Colonic mucosa (tissue), 4 donors: ENCODE data around the gene ARID5B. TPM values are rescaled to one million over a fixed set of nuclear protein-coding genes. Genes with fewer than 3 reads are reported as not detected.
A peak's percentile ranks its signal among the peaks of the same experiment; 100 is the strongest.
"Not testable (repeated sequence)": the region's sequence is repeated elsewhere in the genome, so short reads cannot be mapped to it uniquely, and the experiment has no call there.

Experiments used
- DNase-seq: peaks from one replicate; pipeline ENCODE4 v3.0.0-alpha.2; 2020
- H3K27ac ChIP-seq: fragments of 200-600 bp; one replicate; pipeline ENCODE4 v1.8.0; 2021
- H3K27me3 ChIP-seq: fragments of 200-600 bp; one replicate; pipeline ENCODE4 v1.8.0; 2021
- H3K36me3 ChIP-seq: fragments of 200-600 bp; one replicate; pipeline ENCODE4 v1.8.0; 2021
- H3K4me1 ChIP-seq: fragments of 200-600 bp; one replicate; pipeline ENCODE4 v1.8.0; 2021; ENCODE audit warnings: mild to moderate bottlenecking
- H3K4me3 ChIP-seq: fragments of 200-600 bp; one replicate; pipeline ENCODE4 v1.8.0; 2021
- H3K9ac ChIP-seq, 2 donors: one replicate each; pipeline ENCODE4 v1.7.0; 2013; ENCODE audit warnings: control low read depth in 2 of 2, low read depth in 2 of 2, low read length in 2 of 2
- H3K9me3 ChIP-seq: fragments of 200-600 bp; one replicate; pipeline ENCODE4 v1.8.0; 2021
- intact Hi-C: fragments of 100-400 bp; cut with DNase I; formaldehyde crosslinking; loops from one replicate; pipeline ENCODE4 v1.14.1; 2022
- total RNA-seq, 2 donors: library from RNA; stranded (reverse); fragmentation: NEBNext Ultra II Directional in 1 of 2; extraction: Animal tissue kit (Norgen Biotek cat#: 25700) in 1 of 2; gene quantifications; one replicate each; pipeline ENCODE4 v1.2.1, GENCODE V29; 2021
- TF ChIP-seq, protein P1 (sequence below): fragments of 200-600 bp; IDR thresholded peaks from one replicate; pipeline ENCODE4 v1.8.0; 2022; ENCODE audit warnings: antibody characterized with exemption, mild to moderate bottlenecking
- donor health status: healthy.
- donor health status: DM: no; HTN: no; CAD: no.
- donor health status: DM: no; HTN: no; CAD: no.

The ARID5B gene
- total RNA-seq, 2 donors from 2014 or later, result 18.8 to 27.2 TPM

DNA sequence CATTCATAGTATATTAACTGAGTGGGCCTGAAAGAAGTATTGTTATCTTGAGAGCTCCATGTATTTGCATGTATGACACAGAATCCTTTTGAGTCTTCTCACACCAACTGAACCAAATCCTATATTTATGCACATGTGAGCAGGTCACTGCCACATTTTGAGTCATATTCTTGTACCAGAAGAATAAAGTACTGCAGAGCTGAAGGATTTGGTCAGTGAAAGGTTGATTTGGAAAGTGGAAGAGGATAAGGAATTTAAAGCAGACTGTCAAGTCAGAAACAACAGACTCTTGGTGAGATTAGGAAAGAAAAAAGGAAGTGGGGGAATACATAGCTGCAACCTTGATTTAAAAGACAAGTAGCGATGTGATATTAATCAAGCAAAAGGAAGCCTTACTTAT is 121.8 kb downstream of the ARID5B start:
- no peaks in the 10 kb centered on the region for H3K4me1 ChIP-seq
- no peak for DNase-seq
- no peak overlapping the region for H3K27ac ChIP-seq
- H3K4me3 ChIP-seq, result no peak overlapping the region
- TF ChIP-seq, protein P1, sequence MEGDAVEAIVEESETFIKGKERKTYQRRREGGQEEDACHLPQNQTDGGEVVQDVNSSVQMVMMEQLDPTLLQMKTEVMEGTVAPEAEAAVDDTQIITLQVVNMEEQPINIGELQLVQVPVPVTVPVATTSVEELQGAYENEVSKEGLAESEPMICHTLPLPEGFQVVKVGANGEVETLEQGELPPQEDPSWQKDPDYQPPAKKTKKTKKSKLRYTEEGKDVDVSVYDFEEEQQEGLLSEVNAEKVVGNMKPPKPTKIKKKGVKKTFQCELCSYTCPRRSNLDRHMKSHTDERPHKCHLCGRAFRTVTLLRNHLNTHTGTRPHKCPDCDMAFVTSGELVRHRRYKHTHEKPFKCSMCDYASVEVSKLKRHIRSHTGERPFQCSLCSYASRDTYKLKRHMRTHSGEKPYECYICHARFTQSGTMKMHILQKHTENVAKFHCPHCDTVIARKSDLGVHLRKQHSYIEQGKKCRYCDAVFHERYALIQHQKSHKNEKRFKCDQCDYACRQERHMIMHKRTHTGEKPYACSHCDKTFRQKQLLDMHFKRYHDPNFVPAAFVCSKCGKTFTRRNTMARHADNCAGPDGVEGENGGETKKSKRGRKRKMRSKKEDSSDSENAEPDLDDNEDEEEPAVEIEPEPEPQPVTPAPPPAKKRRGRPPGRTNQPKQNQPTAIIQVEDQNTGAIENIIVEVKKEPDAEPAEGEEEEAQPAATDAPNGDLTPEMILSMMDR, result no peak
- H3K36me3 ChIP-seq, result no peaks in the 10 kb centered on the region
- intact Hi-C loops, result no loop called here
- H3K9ac ChIP-seq, result no peak overlapping the region
- H3K9me3 ChIP-seq, result no peaks in the 10 kb centered on the region
- no peaks in the 10 kb centered on the region for H3K27me3 ChIP-seq

- Histone ChIP-seq H3K9me3 (no peaks in the 10 kb centered on the region), H3K4me1 (no peaks in the 10 kb centered on the region), H3K36me3 (no peaks in the 10 kb centered on the region), H3K27me3 (no peaks in the 10 kb centered on the region), H3K27ac (peak overlapping the region; percentile 24), H3K4me3 (no peak overlapping the region), H3K9ac (no peak overlapping the region)
- TF ChIP-seq, protein P1, result no peak
- intact Hi-C loops, result no loop called here
- DNase-seq, result no peak
Observed at GRCh38 chr10:62024026-62024701, 122.7 kb downstream of the ARID5B start.

DNA sequence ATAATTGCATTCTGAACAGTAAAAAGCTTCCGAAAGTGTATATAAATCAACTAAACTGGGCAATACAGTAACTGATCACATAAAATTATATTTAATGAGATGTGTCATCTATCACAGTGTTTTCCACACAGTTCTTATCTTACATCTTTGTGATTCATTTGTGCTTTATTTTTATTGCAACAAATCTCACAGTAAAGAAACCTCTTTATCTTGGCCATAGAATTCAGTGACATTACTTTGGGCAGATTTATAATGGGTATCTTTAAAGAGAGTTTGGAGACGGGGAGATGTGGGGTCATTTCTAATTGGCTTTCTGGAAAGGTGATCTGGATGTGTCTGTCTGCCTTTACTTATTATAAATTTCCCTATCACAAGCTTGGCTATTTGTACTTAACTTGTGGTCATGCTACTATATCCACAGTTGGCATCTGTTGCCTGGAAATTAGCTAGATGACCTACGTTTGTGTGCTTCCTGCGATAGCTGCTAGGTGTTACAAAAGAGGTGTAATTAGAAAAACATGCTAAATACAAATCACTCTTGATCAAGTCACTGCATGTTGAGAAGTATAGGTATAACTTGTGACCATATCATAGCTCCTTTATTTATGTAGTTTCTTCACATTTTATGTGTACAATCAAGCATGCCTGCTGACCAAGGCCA is 123.8 kb downstream of the ARID5B start:
- H3K36me3 ChIP-seq, result no peaks in the 10 kb centered on the region
- no peaks in the 10 kb centered on the region for H3K27me3 ChIP-seq
- no peak overlapping the region for H3K4me3 ChIP-seq
- H3K9ac ChIP-seq, result no peak overlapping the region
- no peaks in the 10 kb centered on the region for H3K9me3 ChIP-seq
- TF ChIP-seq, protein P1, result no peak
- H3K4me1 ChIP-seq, result no peaks in the 10 kb centered on the region
- H3K27ac ChIP-seq, result no peak overlapping the region
- DNase-seq, result no peak
- intact Hi-C loops, result no loop called here

DNA sequence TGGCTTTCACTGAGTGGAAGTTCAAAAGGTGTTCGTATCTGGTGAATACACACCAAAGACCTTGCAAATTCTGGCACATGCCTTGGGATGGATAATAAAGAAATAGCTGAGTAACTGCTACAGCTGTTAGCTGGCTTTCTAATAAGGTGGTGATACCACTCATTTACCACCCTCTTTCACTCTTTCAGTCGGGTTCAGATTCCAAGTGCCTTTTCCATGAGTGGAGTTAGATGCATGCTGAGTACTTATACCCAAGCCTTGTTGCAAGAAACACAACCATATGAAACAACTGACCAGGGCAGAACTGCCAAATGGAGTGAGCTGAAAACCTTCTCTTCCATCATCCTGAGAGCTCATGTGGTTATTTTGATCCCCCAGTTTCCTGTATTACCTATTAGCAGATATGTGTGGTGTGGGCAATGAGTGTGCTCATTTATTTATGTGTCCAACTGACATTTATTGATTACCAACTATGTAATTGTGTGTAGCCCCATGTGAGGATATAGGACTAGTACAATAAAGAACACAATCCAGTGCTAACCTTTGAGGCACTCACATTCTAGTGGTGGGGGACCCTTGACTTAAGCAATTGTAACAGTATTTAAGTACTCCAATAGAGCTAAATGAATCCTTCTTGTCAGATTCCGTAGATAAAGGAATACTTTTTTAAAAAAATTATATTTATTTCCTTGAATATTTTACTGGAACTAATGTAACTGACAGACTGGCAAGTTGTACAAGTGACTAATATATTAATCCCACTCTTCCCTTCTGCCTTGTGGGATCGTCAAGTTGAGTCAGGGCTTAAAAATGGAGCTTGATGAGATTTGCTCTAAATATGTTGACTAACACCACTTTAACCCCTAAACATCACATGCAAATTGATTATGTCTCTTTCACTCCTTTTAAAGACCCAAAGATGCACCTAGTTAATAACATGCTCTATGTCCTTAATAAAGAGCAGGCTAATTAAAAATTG is 124.7 kb downstream of the ARID5B start:
- no peak overlapping the region for H3K27ac ChIP-seq
- TF ChIP-seq, protein P1, result no peak
- intact Hi-C loops, result no loop called here
- no peak for DNase-seq
- H3K27me3 ChIP-seq, result no peaks in the 10 kb centered on the region
- no peak overlapping the region for H3K4me3 ChIP-seq
- no peaks in the 10 kb centered on the region for H3K9me3 ChIP-seq
- H3K36me3 ChIP-seq, result no peaks in the 10 kb centered on the region
- no peak overlapping the region for H3K9ac ChIP-seq
- H3K4me1 ChIP-seq, result no peaks in the 10 kb centered on the region

DNA sequence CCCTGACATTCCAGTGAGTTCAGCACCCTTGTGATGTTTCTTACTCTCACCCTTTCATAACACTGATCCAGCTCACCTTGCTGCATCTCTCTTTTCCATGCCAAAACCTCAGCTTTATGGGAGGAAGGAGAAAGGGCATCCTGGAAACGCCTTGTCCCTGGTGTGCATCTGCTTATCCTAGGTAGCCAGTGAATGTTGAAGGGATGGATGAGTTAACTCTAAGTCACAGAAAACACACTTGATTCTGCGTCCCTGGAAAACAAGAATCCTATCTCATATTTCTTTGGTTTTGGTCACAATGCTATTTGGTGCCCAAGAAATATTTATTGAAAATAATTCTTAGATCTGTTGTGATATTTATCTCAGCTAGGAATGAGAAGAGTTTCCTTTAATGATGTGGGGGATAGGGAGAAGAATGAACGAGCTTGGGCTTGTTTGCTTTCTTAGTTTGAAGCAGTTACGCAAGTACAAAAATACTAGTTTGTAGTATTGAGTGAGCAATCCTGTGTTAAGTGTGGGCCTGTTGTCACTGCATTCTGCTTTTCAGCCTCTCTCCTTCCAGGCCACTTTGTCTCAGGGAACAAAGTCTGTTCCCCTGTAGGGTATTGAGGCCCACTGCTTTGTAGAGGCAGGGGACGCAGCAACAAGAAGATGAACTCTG is 126.5 kb downstream of the ARID5B start:
- DNase-seq, result no peak
- H3K9ac ChIP-seq, result no peak overlapping the region
- H3K36me3 ChIP-seq, result no peaks in the 10 kb centered on the region
- H3K4me1 ChIP-seq, result no peaks in the 10 kb centered on the region
- no peak overlapping the region for H3K27ac ChIP-seq
- intact Hi-C loops, result no loop called here
- H3K4me3 ChIP-seq, result no peak overlapping the region
- TF ChIP-seq, protein P1, result no peak
- no peaks in the 10 kb centered on the region for H3K27me3 ChIP-seq
- no peaks in the 10 kb centered on the region for H3K9me3 ChIP-seq

GRCh38 chr10:62028502-62028842 is 127.0 kb downstream of the ARID5B start:
- intact Hi-C loops, H3K27ac ChIP-seq, DNase-seq, H3K9me3 ChIP-seq, H3K9ac ChIP-seq, H3K27me3 ChIP-seq, H3K36me3 ChIP-seq, H3K4me3 ChIP-seq, H3K4me1 ChIP-seq: not testable (repeated sequence)
